ENCODE measurements around the gene NME1. TPM values are rescaled to one million over a fixed set of nuclear protein-coding genes. Genes with fewer than 3 reads are reported as not detected.

Gene NME1
- total RNA-seq, 1 experiment from 2014 or later = 220 TPM

DNA sequence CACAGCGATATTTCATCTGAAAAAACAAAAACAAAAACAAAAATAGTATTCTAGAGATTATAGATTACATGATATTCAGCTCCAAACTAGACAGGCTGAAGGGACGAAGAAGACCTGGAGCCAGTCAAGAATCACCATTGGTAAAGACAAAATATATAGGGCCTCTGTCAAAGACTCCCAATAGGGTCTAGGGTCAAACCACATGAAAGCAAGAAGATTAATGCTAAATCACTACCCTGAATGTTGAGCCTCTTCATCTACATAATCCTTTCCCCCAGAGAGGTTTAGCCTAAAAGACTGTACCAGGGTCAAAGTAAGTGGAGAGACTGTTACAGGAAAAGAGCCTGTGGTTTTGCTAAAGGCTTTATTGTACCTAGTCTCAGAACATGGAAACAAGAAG, 10.8 kb upstream of the NME1 start:
- no CpG with 5 or more reads among the region's 2 CpGs for WGBS (ENCODE audit: extremely low coverage, insufficient read length, low lambda C conversion rate)

More for the DNA sequence above, 10.8 kb upstream of the NME1 start:
- Histone ChIP-seq H3K9me3 (ENCODE audit: control insufficient read depth, low read depth, low read length) (no peaks in the 10 kb centered on the region), H2BK15ac (ENCODE audit: low read depth, low read length) (no peak overlapping the region), H3K27me3 (ENCODE audit: insufficient read depth, low read length) (no peaks in the 10 kb centered on the region), H3K27ac (ENCODE audit: insufficient read length, low read depth, low read length) (no peak overlapping the region), H3K4ac (ENCODE audit: low read depth, low read length) (no peak overlapping the region), H3K18ac (ENCODE audit: insufficient read length, low read depth, low read length) (no peak overlapping the region), H3K79me1 (ENCODE audit: insufficient read depth, low read depth, low read length, poor library complexity, severe bottlenecking) (no peaks in the 10 kb centered on the region), H2BK120ac (ENCODE audit: low read depth, low read length, poor library complexity, severe bottlenecking) (no peak overlapping the region), H3K23me2 (ENCODE audit: insufficient read length, low read depth, low read length, poor library complexity, severe bottlenecking) (no peaks in the 10 kb centered on the region), H3T11ph (ENCODE audit: low read length) (no peak overlapping the region), H2BK20ac (ENCODE audit: low read depth, low read length, poor library complexity, severe bottlenecking) (no peak overlapping the region), H3K14ac (ENCODE audit: insufficient read depth, low read length) (no peak overlapping the region), H3K4me1 (ENCODE audit: insufficient read depth, low read length) (no peaks in the 10 kb centered on the region), H4K8ac (replicated peaks; ENCODE audit: insufficient read length, low read depth, low read length) (no peak overlapping the region), H2BK5ac (ENCODE audit: insufficient read length, low read length) (no peak overlapping the region), H3K4me2 (ENCODE audit: insufficient read depth, insufficient read length, low read length) (no peak overlapping the region), H3K9ac (ENCODE audit: extremely low read depth, insufficient read length, low read length) (no peak overlapping the region), H2AFZ (ENCODE audit: low read length) (no peak overlapping the region), H3K23ac (ENCODE audit: insufficient read length, low read depth, low read length) (no peak overlapping the region), H3K56ac (ENCODE audit: insufficient read length, low read depth, low read length) (no peak overlapping the region), H4K20me1 (ENCODE audit: control insufficient read depth, insufficient read depth, insufficient read length) (no peaks in the 10 kb centered on the region), H3K79me2 (ENCODE audit: insufficient read depth, low read length) (no peaks in the 10 kb centered on the region), H2AK5ac (ENCODE audit: insufficient read length, low read length) (no peak overlapping the region), H4K91ac (ENCODE audit: insufficient read length, low read depth, low read length) (no peak overlapping the region), H2BK12ac (ENCODE audit: insufficient read length, low read depth, low read length) (no peak overlapping the region), H4K5ac (ENCODE audit: insufficient read length, low read depth, low read length) (no peak overlapping the region)
- H3K4me1 Mint-ChIP-seq = peaks cover 13 to 16% of the 10 kb centered on the region in 2 experiments
- TF ChIP-seq, protein P1, sequence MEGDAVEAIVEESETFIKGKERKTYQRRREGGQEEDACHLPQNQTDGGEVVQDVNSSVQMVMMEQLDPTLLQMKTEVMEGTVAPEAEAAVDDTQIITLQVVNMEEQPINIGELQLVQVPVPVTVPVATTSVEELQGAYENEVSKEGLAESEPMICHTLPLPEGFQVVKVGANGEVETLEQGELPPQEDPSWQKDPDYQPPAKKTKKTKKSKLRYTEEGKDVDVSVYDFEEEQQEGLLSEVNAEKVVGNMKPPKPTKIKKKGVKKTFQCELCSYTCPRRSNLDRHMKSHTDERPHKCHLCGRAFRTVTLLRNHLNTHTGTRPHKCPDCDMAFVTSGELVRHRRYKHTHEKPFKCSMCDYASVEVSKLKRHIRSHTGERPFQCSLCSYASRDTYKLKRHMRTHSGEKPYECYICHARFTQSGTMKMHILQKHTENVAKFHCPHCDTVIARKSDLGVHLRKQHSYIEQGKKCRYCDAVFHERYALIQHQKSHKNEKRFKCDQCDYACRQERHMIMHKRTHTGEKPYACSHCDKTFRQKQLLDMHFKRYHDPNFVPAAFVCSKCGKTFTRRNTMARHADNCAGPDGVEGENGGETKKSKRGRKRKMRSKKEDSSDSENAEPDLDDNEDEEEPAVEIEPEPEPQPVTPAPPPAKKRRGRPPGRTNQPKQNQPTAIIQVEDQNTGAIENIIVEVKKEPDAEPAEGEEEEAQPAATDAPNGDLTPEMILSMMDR (conservative IDR thresholded peaks at IDR 0.05) = no peak
- H3K27ac Mint-ChIP-seq = no peak overlapping the region
- H3K36me3 Mint-ChIP-seq (ENCODE audit: insufficient read depth in 1 of 3, low read depth in 3 of 3) = no peaks in the 10 kb centered on the region
- H3K27me3 Mint-ChIP-seq (ENCODE audit: low read depth) = no peaks in the 10 kb centered on the region
- DNase-seq = no peak
- no peak overlapping the region for H3K4me3 Mint-ChIP-seq
- H3K9me3 Mint-ChIP-seq = no peaks in the 10 kb centered on the region; a peak in 1 of 5 replicates

Data from H9 (cell line).